ENCODE data around the gene CCDC12. TPM values are rescaled to one million over a fixed set of nuclear protein-coding genes. Genes with fewer than 3 reads are reported as not detected.

The CCDC12 gene
- total RNA-seq, 1 experiment from 2014 or later, result 46.5 TPM

DNA sequence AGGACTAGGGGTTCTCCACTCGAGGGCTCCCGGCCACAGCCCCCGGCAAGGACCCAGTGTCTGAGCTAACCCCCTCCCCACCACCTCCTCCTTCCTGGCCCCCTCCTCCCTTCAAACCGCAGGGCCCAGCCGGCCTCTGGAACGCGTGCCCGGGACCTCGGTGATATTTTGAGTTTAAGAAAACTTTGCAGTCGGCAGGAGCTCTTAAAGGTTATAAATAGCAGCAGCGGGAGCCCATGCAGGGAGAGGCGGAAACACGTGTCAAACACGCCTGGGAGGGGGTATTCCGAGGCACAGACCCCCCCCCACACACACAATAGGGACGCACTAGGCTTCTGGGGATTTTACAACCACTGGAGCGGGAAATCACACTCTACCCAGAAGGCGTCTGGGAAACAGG, 102.1 kb downstream of the CCDC12 start:
- BruUV-seq (replicated peaks), result no TSS peak
- Histone ChIP-seq H3K79me2 (ENCODE audit: insufficient read depth, low read length) (no peaks in the 10 kb centered on the region), H3K4me2 (ENCODE audit: low read length) (no peak overlapping the region), H3K4me3 (replicated peaks in 1 of 2; ENCODE audit: low read depth in 1 of 2, low read length in 2 of 2) (no peak overlapping the region), H3K27me3 (ENCODE audit: insufficient read depth, low read length) (no peaks in the 10 kb centered on the region), H3K4me1 (ENCODE audit: control insufficient read depth in 1 of 2, insufficient read depth in 2 of 2, low read length in 2 of 2) (peaks cover 9 to 13% of the 10 kb centered on the region in 2 experiments), H3K9ac (ENCODE audit: low read length) (no peak overlapping the region), H3K27ac (ENCODE audit: low read depth, low read length) (no peak overlapping the region), H3K36me3 (ENCODE audit: control insufficient read depth in 1 of 2, insufficient read depth in 2 of 2, low read length in 2 of 2) (no peaks in the 10 kb centered on the region), H2AFZ (ENCODE audit: low read depth, low read length, poor library complexity, severe bottlenecking) (no peak overlapping the region), H3K9me3 (ENCODE audit: control insufficient read depth in 1 of 2, insufficient read depth in 1 of 2, low read depth in 1 of 2, low read length in 2 of 2) (no peaks in the 10 kb centered on the region), H4K20me1 (ENCODE audit: insufficient read depth) (no peaks in the 10 kb centered on the region), H3K9me2 (ENCODE audit: insufficient read depth) (no peaks in the 10 kb centered on the region)
- intact Hi-C loops (cut with micrococcal nuclease), result no loop called here
- DNase-seq (ENCODE audit: low read depth, low spot score), result no peak
- RAD21 ChIA-PET (ENCODE audit: low non-redundant PET in 1 of 2, low total read pairs in 2 of 2, uncharacterized antibody in 2 of 2, unreplicated experiment in 2 of 2), result no interaction called here
- TF ChIP-seq RAD21 (IDR thresholded peaks at IDR 0.05; ENCODE audit: low read depth) (no peak), SP1 (IDR thresholded peaks at IDR 0.05; ENCODE audit: low read depth) (no peak), MAX (IDR thresholded peaks at IDR 0.05) (no peak), EGR1 (IDR thresholded peaks at IDR 0.05; ENCODE audit: low read depth) (no peak), CEBPB (IDR thresholded peaks at IDR 0.05; ENCODE audit: low read depth) (no peak), JUND (IDR thresholded peaks at IDR 0.05) (no peak), ELF1 (IDR thresholded peaks at IDR 0.05; ENCODE audit: borderline replicate concordance, low read depth) (no peak), SIN3A (IDR thresholded peaks at IDR 0.05; ENCODE audit: low read depth) (no peak), POLR2AphosphoS5 (IDR thresholded peaks at IDR 0.05; ENCODE audit: low read depth, low read length) (no peak)
- TF ChIP-seq, protein P1, sequence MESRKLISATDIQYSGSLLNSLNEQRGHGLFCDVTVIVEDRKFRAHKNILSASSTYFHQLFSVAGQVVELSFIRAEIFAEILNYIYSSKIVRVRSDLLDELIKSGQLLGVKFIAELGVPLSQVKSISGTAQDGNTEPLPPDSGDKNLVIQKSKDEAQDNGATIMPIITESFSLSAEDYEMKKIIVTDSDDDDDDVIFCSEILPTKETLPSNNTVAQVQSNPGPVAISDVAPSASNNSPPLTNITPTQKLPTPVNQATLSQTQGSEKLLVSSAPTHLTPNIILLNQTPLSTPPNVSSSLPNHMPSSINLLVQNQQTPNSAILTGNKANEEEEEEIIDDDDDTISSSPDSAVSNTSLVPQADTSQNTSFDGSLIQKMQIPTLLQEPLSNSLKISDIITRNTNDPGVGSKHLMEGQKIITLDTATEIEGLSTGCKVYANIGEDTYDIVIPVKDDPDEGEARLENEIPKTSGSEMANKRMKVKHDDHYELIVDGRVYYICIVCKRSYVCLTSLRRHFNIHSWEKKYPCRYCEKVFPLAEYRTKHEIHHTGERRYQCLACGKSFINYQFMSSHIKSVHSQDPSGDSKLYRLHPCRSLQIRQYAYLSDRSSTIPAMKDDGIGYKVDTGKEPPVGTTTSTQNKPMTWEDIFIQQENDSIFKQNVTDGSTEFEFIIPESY (IDR thresholded peaks at IDR 0.05; ENCODE audit: extremely low read depth, insufficient replicate concordance, low read length), result no peak
- CTCF ChIA-PET, result no interaction called here
- POLR2A ChIA-PET, result no interaction called here
- ATAC-seq, result no peak

DNA sequence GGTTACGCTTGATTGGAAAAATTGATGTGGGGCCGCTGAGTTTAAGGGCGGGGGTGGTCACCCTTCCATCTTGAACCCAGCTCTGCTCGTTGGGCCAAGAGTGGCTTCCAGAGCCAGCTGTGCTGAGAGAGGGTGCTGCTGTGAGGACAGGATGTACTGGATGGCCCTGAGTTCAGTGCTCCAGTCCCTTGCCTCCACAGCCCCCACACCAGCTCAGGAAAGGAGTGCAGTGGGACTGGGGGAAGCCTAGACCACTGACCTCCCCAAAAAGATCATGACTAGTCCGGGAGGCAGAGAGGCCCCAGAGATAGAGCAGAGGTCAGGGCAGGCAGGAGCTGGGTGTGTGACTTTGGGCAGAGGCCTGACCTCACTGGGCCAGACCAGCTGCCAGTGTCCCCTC, 103.0 kb downstream of the CCDC12 start:
- Histone ChIP-seq H3K79me2 (ENCODE audit: insufficient read depth, low read length) (no peaks in the 10 kb centered on the region), H3K36me3 (ENCODE audit: control insufficient read depth in 1 of 2, insufficient read depth in 2 of 2, low read length in 2 of 2) (no peaks in the 10 kb centered on the region), H3K4me2 (ENCODE audit: low read length) (no peak overlapping the region), H3K4me1 (ENCODE audit: control insufficient read depth in 1 of 2, insufficient read depth in 2 of 2, low read length in 2 of 2) (peaks cover 1 to 4% of the 10 kb centered on the region in 2 experiments), H4K20me1 (ENCODE audit: insufficient read depth) (no peaks in the 10 kb centered on the region), H3K27ac (ENCODE audit: low read depth, low read length) (no peak overlapping the region), H3K27me3 (ENCODE audit: insufficient read depth, low read length) (no peaks in the 10 kb centered on the region), H3K9ac (ENCODE audit: low read length) (no peak overlapping the region), H3K9me3 (ENCODE audit: control insufficient read depth in 1 of 2, insufficient read depth in 1 of 2, low read depth in 1 of 2, low read length in 2 of 2) (no peaks in the 10 kb centered on the region), H3K4me3 (replicated peaks in 1 of 2; ENCODE audit: low read depth in 1 of 2, low read length in 2 of 2) (no peak overlapping the region), H2AFZ (ENCODE audit: low read depth, low read length, poor library complexity, severe bottlenecking) (no peak overlapping the region), H3K9me2 (ENCODE audit: insufficient read depth) (no peaks in the 10 kb centered on the region)
- no TSS peak for BruUV-seq (replicated peaks)
- CTCF ChIA-PET, result interaction anchor here (0.6 kb wide), 1 partner anchor 600 kb away, joined by 4 read pairs; no protein-coding TSS in a partner anchor
- intact Hi-C loops (cut with micrococcal nuclease), result no loop called here
- RAD21 ChIA-PET (ENCODE audit: low non-redundant PET in 1 of 2, low total read pairs in 2 of 2, uncharacterized antibody in 2 of 2, unreplicated experiment in 2 of 2), result no interaction called here
- no peak for ATAC-seq
- POLR2A ChIA-PET, result no interaction called here
- DNase-seq (ENCODE audit: low read depth, low spot score), result no peak
- TF ChIP-seq TCF7L2 (IDR thresholded peaks at IDR 0.05; ENCODE audit: borderline replicate concordance, extremely low read depth, insufficient read depth, insufficient read length), result no peak
- TF ChIP-seq JUND (IDR thresholded peaks at IDR 0.05), result no peak
- no peak for TF ChIP-seq EZH2 (IDR thresholded peaks at IDR 0.05)
- no peak for TF ChIP-seq SP1 (IDR thresholded peaks at IDR 0.05; ENCODE audit: low read depth)
- TF ChIP-seq EGR1 (IDR thresholded peaks at IDR 0.05; ENCODE audit: low read depth), result no peak
- TF ChIP-seq REST (IDR thresholded peaks at IDR 0.05; ENCODE audit: low read depth), result no peak
- no peak for TF ChIP-seq SRF (IDR thresholded peaks at IDR 0.05; ENCODE audit: low read depth)
- no peak for TF ChIP-seq ELF1 (IDR thresholded peaks at IDR 0.05; ENCODE audit: borderline replicate concordance, low read depth)
- no peak for TF ChIP-seq POLR2A (IDR thresholded peaks at IDR 0.05; ENCODE audit: borderline replicate concordance, extremely low read depth, insufficient read depth, insufficient read length)
- no peak for TF ChIP-seq YY1 (IDR thresholded peaks at IDR 0.05; ENCODE audit: extremely low read depth, insufficient replicate concordance, low read depth, low read length)
- no peak for TF ChIP-seq ZFX (IDR thresholded peaks at IDR 0.05)
- TF ChIP-seq FOSL1 (IDR thresholded peaks at IDR 0.05; ENCODE audit: low read depth), result no peak
